GM12801 (cell line): ENCODE measurements around the gene GASK1A.

Experiments
- CTCF ChIP-seq: IDR thresholded peaks from one replicate; pipeline ENCODE4 v1.5.1; 2011; ENCODE audit warnings: control low read depth; ENCODE audit not compliant: insufficient read length; ENCODE audit errors: extremely low read depth

GASK1A gene

GRCh38 chr3:43005981-43006380, 26.9 kb downstream of the GASK1A start:
- TF ChIP-seq CTCF = no peak

DNA sequence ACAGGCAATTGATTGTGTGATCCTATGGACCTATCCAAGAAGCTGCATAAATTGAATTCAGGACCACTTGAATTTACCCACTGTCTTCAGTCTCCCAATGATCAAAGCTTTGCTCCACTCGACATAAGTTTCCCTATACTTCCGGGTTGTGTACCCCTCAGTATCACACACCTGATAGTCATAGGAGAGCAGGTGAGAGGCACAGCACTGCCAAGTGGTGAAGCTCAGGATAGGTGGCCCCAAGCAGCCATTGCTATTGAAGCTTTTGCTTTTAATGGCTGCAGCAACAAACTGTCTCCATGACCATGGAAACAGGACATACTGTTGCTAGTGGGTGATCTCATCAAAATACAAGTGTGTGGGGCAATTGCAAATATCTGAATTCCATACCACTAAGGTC, 27.7 kb downstream of the GASK1A start:
- no peak for TF ChIP-seq CTCF

GRCh38 chr3:43009547-43009946, 30.4 kb downstream of the GASK1A start:
- TF ChIP-seq CTCF = no peak

DNA sequence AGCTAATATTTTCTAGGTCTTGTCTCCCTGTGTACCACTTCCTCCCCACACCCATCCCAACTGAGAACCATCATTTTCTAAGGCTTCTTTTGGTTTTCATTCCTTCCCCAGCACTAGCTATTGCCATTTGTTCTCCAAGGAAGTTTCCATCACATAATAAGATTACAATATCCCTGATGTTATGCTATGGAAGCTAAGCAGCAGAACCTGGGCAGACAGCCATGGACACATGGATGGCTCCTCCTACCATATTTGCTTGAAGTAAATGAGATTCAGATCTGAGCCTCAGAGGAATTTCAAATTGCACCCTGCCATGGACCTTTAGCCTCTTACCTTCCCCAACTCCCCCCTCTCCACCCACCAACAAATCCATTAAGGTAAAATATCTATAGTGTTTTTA, 31.5 kb downstream of the GASK1A start:
- no peak for TF ChIP-seq CTCF

- TF ChIP-seq CTCF = no peak
Observed at GRCh38 chr3:43011638-43012037, 32.5 kb downstream of the GASK1A start.

- TF ChIP-seq CTCF = no peak
Observed at GRCh38 chr3:43012174-43012573, 33.1 kb downstream of the GASK1A start.

DNA sequence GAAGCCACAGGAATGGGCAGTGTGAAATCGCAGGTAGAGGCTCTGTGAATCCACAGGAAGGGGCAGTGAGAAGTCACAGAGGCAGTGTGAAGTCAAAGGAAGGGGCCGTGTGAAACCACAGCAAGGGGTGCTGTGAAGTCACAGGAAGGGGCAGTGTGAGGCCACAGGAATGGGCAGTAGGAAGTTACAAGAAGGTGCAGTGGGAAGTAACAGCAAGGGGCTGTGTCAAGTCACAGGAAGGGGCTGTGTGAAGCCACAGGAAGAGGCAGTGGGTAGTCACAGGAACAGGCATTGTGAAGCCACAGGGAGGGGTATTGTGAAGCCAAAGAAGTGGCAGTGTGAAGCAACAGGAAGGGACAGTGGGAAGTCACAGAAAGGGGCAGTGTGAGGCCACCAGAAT, 34.1 kb downstream of the GASK1A start:
- no peak for TF ChIP-seq CTCF

DNA sequence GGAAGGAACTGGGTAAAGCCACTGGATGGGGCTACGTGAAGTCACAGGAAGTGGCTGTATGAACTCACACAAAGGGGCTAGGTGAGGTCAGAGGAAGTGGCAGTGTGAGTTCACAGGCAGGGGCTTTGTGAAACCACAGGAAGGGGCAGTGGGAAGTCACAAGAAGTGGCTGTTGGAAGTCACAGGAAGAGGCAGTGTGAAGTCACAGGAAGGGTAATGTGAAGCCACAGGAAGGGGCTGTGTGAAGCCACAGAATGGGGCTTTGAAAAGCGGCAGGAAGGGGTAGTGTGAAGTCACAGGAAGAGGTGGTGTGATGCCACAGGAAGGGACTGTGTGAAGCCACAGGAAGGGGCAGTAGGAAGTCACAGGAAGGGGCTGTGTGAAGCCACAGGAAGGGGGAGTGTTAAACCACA, 34.6 kb downstream of the GASK1A start:
- no peak for TF ChIP-seq CTCF
